Renal pelvis (tissue), 4 donors: ENCODE data around the gene BSN. TPM values are rescaled to one million over a fixed set of nuclear protein-coding genes. Genes with fewer than 3 reads are reported as not detected.
A peak's percentile ranks its signal among the peaks of the same experiment; 100 is the strongest.

Source experiments
- DNase-seq: peaks from one replicate; pipeline ENCODE4 v3.0.0-alpha.2; 2013
- polyA plus RNA-seq, 3 donors: library from polyadenylated mRNA; unstranded; fragments of 120-200 nt; gene quantifications; one replicate each; pipeline ENCODE4 v1.2.1, GENCODE V29; 2013; ENCODE audit not compliant: insufficient read length in 3 of 3

BSN gene
- polyA plus RNA-seq, 3 donors = 1.6 to 2.1 (median 2.0) TPM

- no peak for DNase-seq
Measured at GRCh38 chr3:49716169-49716568, 161.9 kb downstream of the BSN start.

DNA sequence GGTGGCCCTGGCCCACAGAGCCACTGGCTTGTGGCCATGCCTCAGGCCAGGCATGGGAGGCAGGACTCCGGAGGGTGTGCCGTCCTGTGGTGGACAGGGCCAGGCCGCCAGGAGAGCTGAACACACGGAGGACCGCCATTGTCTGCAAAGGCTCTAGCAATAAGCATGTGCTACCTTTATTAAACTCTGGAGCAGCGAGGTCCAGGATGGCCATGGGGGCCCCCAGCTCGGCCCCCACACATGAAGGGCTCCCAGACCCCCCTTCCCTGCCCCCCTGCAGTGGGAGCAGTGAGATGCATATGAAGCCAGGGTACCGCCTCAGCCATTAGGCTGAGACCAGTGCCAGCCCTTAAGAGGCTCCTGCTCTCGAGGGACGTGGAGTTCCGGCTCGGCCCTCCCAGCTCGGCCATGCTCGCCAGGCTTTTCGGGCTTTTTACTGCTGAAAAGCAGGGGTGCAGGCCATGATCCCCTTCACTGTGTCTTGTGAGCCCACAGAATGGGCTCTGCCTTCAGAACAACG lies 162.5 kb downstream of the BSN start:
- no peak for DNase-seq

DNA sequence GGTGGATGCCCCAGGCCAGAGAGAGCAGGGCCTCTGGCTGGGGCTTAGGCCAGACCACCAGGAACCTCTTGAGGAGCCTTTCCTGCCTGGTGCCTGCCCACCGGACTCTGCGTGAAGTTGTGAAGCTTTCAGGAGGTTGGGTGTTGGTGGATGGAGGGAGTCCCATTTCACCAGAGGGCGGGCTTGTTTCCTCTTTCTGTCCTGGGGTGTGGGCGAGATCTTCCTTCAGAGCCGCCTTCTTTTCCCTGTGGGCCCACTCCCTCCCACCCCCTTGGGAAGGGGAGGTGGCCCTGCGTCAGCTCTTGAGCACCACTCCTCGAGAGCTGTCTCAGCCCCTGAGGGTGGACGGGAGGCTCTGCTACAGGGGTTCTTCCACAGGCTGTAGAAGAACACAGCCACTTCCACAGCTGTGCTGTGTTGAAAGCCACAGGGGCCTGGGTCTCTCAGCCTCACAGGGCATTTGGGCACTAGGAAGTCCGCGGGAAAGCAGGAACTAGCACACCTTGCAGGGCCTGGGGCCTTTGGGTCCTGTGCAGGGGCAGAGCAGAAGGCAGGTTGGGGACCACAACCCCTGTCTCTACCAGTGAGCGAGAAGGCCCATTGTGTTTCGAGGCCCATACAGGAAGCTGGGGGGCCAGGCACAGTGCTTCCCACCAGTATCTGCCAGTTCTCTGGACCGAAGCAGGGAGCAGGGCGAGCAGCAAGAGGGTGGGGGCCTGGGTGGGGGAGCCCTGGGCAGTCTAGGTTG lies 163.1 kb downstream of the BSN start:
- DNase-seq = no peak

DNA sequence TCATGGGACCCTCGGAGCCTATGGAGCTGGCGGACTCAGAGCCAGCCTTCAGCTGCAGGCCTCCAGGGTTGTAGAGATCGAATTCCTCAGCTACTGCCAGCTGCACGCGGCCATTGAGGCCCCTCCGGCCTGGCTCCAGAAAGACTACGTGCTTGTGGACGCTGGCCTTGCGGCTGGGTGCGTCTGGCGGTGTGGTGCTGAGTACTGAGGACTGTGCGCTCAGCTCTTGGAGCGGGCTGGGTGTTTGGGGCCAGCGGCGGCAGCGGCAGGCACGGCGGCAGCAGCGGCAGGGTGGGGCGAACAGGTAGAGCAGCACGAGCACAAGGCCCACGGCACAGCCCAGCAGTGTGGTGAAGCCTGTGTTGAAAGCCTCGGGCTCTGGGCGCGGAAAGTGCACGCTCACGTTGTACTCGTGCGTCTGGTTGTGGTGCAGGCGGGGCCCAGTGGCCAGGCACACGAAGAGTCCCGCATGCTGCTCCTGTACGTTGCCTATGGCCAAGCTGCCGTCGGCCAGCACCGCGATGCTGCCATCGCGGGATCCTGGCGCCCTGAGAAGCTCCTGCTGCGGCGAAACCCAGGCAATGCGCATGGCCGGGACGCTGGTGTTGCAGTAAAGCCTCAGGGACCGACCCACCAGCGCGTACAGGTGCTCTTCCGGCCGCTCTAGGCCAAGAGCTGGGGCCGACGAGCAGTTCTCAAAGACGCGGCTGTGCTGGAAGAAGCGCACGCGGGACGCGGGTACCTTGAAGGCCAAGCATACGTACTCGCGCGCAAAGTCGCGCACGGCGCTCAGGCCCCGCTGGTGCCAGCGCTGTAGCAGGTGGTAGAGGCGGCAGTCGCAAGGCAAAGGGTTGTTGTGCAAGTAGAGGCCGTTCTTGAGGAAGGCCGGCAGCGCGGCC lies 163.9 kb downstream of the BSN start:
- no peak for DNase-seq

- no peak for DNase-seq
Measured at GRCh38 chr3:49718858-49719213, 164.6 kb downstream of the BSN start.

GRCh38 chr3:49719214-49719884 lies 165.1 kb downstream of the BSN start, which contains the start of gene AMIGO3:
TSS of gene AMIGO3 (minus strand) at chr3:49719684. CDS start at chr3:49719465, 219 bp downstream.
- DNase-seq = peak; percentile 93

Other genes starting within 250 kb of the BSN start
- 10 to 100 TPM; 58.0 to 78.6 (median 65.9) TPM for gene USP4, start 214.4 kb upstream of the BSN start, polyA plus RNA-seq
- 100 to 1,000 TPM; 145 to 187 (median 184) TPM for gene GPX1, start 196.1 kb upstream of the BSN start, polyA plus RNA-seq
- 100 to 1,000 TPM; 464 to 540 (median 513) TPM for gene RHOA, start 142.5 kb upstream of the BSN start, polyA plus RNA-seq
- 10 to 100 TPM; 32.5 to 40.4 (median 36.1) TPM for gene TCTA, start 142.1 kb upstream of the BSN start, polyA plus RNA-seq
- gene AMT, start 132.0 kb upstream of the BSN start, polyA plus RNA-seq = 10 to 100 TPM; 40.0 to 48.4 (median 43.4) TPM
- 10 to 100 TPM; 22.7 to 27.3 (median 25.5) TPM for gene NICN1, start 125.2 kb upstream of the BSN start, polyA plus RNA-seq
- 100 to 1,000 TPM; 119 to 120 (median 119) TPM for gene DAG1, start 84.2 kb upstream of the BSN start, polyA plus RNA-seq
- gene APEH, start 119.9 kb downstream of the BSN start, polyA plus RNA-seq = 100 to 1,000 TPM; 153 to 162 (median 156) TPM
- gene MST1, start 135.0 kb downstream of the BSN start, polyA plus RNA-seq = 100 to 1,000 TPM; 192 to 266 (median 201) TPM
- 10 to 100 TPM; 40.4 to 42.0 (median 40.9) TPM for gene RNF123, start 135.1 kb downstream of the BSN start, polyA plus RNA-seq
- 1 to 10 TPM; 2.3 to 2.7 (median 2.5) TPM for gene AMIGO3, start 165.2 kb downstream of the BSN start, polyA plus RNA-seq
- 10 to 100 TPM; 15.7 to 20.7 (median 15.8) TPM for gene GMPPB, start 169.5 kb downstream of the BSN start, polyA plus RNA-seq
- 10 to 100 TPM; 48.7 to 52.9 (median 51.4) TPM for gene IP6K1, start 232.1 kb downstream of the BSN start, polyA plus RNA-seq
- not detected for gene CDHR4, start 245.4 kb downstream of the BSN start, polyA plus RNA-seq
- 10 to 100 TPM in 2 of 3 donors, 1 to 10 TPM in 1; 9.9 to 17.2 (median 12.7) TPM for gene INKA1, start 248.8 kb downstream of the BSN start, polyA plus RNA-seq